Measurements from ENCODE around the gene CRELD2. TPM values are rescaled to one million over a fixed set of nuclear protein-coding genes. Genes with fewer than 3 reads are reported as not detected.

The CRELD2 gene
- total and polyA plus RNA-seq, 2 of the 8 experiments (the other 6 are each of a cell fraction or from before 2014, with no cell fraction given), result 24.5 to 36.6 TPM

- TF ChIP-seq RBBP5 (IDR thresholded peaks at IDR 0.05; ENCODE audit: borderline replicate concordance, low read depth, low read length), result no peak
These were observed 33.8 kb upstream of the CRELD2 start (continued) for GRCh38 chr22:49884503-49885260.
